ENCODE results near the gene COMP.

COMP gene

DNA sequence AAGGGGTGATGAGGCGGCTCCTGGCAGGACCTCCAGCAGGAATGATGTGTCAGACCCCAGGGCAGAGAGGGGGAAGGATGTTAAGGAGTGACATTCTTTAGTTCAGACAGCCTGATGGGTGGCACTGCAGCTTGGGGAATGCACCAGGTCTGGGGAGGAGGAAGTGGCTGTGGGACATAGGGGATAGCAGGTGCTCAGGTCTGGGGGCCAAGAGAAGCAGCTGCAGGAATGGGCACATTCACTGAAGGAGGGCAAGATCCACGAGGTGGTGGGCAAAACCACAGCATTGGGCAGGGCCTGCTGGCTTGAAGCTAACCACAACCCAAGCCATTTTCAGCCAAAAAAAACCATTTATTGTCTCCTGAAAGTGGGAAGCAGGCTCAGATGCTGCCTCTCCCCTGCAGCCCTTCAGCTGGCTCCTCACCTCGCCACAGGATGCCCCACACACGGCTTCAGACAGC is 26.5 kb downstream of the COMP start:
- Histone ChIP-seq H3K4me3 (peak overlapping the region; percentile 43), H3K27ac (peak overlapping the region; percentile 92), H3K4me1 (peaks cover 84% of the 10 kb centered on the region), H3K4me2 (peak overlapping the region; percentile 92), H3K9me3 (no peaks in the 10 kb centered on the region), H4K20me1 (peaks cover 17% of the 10 kb centered on the region; the same call in 1 of the 2 replicates), H3K36me3 (peaks cover 10% of the 10 kb centered on the region; the same call in 1 of the 2 replicates), H3K27me3 (no peaks in the 10 kb centered on the region), H3K9ac (peak overlapping the region; percentile 75)
- TF ChIP-seq Cebpa-rat (IDR thresholded peaks at IDR 0.05): no peak

DNA sequence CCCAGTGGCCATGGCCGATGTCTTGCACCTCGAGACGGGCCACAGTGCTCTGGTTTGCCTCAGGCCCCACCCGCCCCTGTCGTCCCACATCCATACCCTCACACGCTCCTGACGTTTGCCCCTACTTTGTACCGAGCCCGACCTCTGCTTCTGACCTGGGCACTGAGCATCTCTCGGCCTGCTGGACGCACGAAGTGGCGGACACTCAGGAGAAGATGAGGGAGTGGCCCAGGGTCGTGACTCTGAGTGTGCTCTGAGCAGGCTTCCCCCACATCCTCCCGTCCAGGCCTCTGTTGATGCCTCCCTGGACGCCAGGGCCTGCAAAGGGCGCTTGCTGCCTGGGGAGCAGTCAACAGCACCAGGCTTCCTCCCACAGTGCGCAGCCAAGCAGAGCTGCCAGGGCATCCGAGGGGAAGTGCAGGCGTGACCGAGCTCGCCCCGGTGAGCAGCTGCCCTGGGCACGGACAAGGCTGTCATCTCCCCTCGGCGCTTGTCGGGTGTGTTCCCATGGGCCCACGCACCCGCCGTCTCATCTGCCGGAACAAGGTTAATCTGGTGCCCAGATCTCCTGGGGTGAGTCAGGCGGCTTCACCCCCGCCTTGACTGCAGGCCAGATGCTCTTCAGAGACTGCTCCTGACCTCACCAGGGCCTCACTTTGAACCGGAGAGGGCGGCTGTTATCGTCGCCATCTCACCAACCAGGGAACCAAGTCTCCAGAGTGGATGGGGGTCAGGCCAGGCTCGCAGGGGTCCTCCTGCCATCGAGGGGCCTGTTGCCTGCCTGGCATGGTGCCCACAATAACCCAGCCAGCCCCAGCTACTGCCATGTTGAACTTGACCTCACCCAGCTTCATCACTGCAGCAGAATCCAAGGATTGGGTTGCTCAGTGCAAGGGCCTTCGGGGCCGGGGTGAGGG is 27.2 kb downstream of the COMP start:
- H3K4me1 ChIP-seq: peaks cover 90% of the 10 kb centered on the region
- H3K27me3 ChIP-seq: no peaks in the 10 kb centered on the region
- H3K9ac ChIP-seq: peak overlapping the region; percentile 75
- H3K27ac ChIP-seq: peak overlapping the region; percentile 92
- H3K4me2 ChIP-seq: peak overlapping the region; percentile 92
- H3K4me3 ChIP-seq: peak overlapping the region; percentile 43
- no peaks in the 10 kb centered on the region for H3K9me3 ChIP-seq
- TF ChIP-seq Cebpa-rat (IDR thresholded peaks at IDR 0.05): no peak
- peaks cover 17% of the 10 kb centered on the region; the same call in 1 of the 2 replicates for H4K20me1 ChIP-seq
- peaks cover 3% of the 10 kb centered on the region; the same call in 1 of the 2 replicates for H3K36me3 ChIP-seq

DNA sequence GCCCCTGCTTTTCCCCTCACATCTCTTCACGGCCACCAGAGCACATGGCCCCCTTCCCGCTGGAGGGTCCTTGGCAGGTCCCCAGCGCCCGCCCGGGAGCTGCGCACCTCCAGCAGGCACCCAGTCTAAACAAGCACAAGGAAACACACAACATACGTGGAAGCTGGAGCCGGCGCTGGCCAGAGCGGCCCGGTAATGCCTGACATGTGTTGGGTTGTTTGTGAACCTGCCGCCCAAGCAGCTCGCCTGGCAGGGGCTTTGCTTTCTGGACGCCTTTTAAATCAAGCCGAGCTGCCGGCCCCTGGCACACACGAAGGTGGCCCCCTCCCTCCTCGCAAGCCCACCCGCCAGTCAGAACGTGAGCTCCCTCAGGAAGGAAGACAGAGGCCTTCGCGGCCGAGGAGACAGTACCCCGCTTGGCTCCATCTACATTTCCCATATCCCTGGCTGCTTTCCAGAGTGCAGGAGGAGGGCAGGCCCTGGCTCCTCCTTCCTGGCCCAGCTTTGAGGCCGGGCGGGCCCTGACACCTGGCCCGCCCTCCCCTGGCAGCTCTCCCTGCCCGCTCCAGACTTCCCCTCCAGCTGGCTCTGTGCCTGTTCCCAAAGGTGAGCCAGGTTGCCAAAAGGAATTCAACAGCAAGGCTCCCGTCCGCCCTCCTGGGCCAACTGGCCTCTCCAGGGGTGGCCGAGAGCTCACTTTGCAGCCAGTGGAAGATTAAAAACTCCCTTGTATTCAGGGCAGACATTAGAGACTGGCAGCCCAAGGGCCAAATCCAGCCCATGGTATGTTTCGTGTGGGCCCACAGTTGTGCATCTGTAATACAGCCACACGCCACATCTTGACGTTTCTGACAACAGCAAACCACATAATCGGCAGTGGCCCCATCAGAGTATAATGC is 28.7 kb downstream of the COMP start:
- TF ChIP-seq Cebpa-rat (IDR thresholded peaks at IDR 0.05): no peak
- peaks cover 90% of the 10 kb centered on the region for H3K4me1 ChIP-seq
- no peaks in the 10 kb centered on the region for H3K27me3 ChIP-seq
- H3K9me3 ChIP-seq: no peaks in the 10 kb centered on the region
- no peak overlapping the region for H3K4me3 ChIP-seq
- H3K4me2 ChIP-seq: peak overlapping the region; percentile 92
- peak overlapping the region; percentile 60 for H3K9ac ChIP-seq
- peaks cover 17% of the 10 kb centered on the region; the same call in 1 of the 2 replicates for H4K20me1 ChIP-seq
- H3K27ac ChIP-seq: peak overlapping the region; percentile 92
- peaks cover 1% of the 10 kb centered on the region for H3K36me3 ChIP-seq

DNA sequence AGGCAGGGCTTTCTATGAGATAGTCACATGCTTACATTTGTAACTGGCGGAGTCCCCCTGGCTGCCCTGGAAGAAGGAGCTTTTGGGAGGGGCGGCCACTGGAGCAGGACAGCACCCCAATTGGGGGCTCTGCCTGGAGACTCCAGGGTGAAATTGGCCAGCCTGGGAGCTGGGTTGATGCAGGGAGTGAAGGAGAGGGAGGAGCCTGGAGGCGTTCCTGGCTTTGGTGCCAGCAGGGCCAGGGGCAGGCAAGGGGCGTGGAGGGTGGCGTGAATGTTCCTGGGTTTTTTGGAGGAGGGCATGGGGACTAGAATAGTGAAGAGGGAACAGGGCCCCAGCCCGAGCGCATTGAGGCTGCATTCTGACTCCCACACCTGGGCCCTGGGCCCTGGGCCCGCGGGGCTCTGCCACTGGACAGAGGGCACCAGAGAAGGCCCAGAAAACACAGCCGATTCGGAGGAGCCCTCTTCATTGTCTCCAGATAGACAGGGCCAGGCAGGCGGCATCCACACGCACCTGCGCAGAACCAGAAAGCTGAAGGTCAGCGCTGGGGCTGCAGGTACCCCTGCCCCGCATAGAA is 29.5 kb downstream of the COMP start:
- Histone ChIP-seq H3K4me3 (no peak overlapping the region), H3K27ac (peak overlapping the region; percentile 92), H3K9ac (peak overlapping the region; percentile 60), H3K4me1 (peaks cover 93% of the 10 kb centered on the region), H3K36me3 (peaks cover 9% of the 10 kb centered on the region), H3K9me3 (no peaks in the 10 kb centered on the region), H3K4me2 (peak overlapping the region; percentile 92), H3K27me3 (no peaks in the 10 kb centered on the region), H4K20me1 (peaks cover 17% of the 10 kb centered on the region; the same call in 1 of the 2 replicates)
- TF ChIP-seq Cebpa-rat (IDR thresholded peaks at IDR 0.05): no peak

DNA sequence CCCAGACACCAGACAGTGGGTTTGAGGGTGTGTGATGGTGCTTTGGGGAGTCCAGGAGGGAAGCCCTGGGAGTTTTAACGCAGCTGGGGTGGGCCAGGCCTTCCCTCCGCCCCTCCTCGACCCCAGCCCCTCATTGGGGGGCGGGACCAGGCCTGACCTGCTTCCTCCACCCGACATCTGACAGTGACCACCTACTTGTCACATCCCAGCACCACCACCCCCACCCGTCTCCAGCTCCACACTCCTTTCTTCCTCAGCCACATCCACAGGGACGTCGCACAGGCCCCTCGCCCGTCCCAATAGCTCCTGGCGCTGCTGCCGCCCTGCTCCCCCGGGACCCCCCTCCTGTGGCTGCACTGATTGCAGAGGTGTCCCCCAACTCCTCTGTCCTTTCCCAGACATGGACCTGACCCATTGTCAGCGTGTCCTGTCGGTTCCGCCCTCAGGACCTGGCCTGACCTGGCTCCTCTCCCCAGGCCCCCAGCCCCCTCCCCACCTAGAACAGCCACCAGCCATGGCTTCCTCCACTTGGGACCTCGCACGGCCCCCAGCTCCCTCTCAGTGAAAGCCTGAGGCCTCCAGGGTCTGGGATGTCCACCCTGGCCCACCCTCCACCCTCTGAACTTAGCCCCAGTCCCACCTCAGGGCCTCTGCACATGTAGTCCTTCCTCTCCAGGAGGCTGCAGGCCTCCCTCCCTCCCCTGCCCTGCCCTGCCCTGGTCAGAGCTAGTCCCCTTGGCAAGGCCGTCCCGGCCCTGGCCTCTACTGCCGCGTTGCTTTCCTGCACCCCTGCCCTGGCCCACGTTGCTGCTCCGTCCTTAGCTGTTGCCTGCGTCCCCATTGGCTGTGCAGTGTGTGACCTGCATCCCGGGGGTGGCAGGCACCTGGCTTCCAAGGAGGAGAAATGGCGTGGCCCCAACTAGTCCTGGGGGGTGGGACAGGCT is 30.4 kb downstream of the COMP start:
- H3K4me3 ChIP-seq: no peak overlapping the region
- H4K20me1 ChIP-seq: peaks cover 17% of the 10 kb centered on the region; the same call in 1 of the 2 replicates
- no peaks in the 10 kb centered on the region for H3K27me3 ChIP-seq
- H3K9ac ChIP-seq: no peak overlapping the region
- H3K9me3 ChIP-seq: no peaks in the 10 kb centered on the region
- H3K4me1 ChIP-seq: peaks cover 85% of the 10 kb centered on the region
- peaks cover 12% of the 10 kb centered on the region for H3K36me3 ChIP-seq
- H3K4me2 ChIP-seq: peak overlapping the region; percentile 92
- TF ChIP-seq Cebpa-rat (IDR thresholded peaks at IDR 0.05): no peak
- 0 out of 2 replicates have a peak overlapping the region, but pooled peaks have one; percentile 26 for H3K27ac ChIP-seq

DNA sequence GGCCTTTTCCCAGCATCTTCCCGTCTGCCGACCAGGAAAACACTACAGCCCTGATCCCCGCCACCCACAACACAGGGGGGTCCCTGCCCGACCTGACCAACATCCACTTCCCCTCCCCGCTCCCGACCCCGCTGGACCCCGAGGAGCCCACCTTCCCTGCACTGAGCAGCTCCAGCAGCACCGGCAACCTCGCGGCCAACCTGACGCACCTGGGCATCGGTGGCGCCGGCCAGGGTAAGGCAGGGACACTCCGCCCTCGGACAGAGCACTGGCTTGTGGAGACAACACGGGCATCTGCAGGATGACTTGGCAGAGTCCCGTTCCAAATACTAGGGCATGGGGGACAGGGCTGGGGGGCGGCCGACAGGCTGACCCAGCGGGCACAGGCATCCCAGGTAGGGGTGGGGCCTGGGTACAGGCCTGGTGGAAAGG is 31.1 kb downstream of the COMP start:
- no peak overlapping the region for H3K4me3 ChIP-seq

DNA sequence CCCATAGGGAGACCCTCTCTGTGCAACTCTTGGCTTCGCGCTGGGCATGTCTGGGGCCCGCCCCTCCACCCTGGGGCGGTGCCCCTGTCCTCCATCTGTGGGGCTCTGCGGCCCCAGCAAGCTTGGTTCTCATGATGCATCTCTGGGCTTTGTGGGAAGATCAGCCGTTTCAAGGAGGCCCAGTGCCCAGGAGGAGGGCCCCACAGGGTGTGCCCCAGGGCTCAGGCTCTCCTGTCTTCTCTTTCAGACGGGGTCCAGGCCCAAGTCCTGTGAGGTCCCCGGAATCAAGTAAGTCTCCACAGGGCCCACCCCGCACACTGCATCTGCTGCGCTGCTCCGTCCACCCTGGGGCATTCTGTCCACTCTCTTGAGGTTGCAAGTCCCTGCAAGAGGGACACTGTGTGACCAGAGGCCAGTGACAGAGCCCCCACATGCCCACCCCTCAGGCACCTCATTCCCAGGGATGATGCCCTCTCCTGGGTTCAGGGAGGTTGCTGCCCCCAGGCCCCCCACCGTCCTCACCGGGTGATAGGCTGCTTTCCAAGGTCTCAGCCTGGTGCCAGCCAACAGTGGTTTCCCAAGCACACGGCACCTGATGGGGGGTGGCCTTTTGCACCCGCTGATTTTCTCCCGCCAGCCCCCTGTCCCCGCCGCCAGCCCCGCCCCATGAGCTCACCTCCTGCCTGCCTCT is 31.7 kb downstream of the COMP start:
- no peak overlapping the region for H3K27ac ChIP-seq
- H4K20me1 ChIP-seq: peaks cover 7% of the 10 kb centered on the region; the same call in 1 of the 2 replicates
- H3K27me3 ChIP-seq: no peaks in the 10 kb centered on the region
- H3K36me3 ChIP-seq: peaks cover 12% of the 10 kb centered on the region
- peaks cover 73% of the 10 kb centered on the region for H3K4me1 ChIP-seq
- no peaks in the 10 kb centered on the region for H3K9me3 ChIP-seq
- peak overlapping the region; percentile 69 for H3K4me2 ChIP-seq
- H3K9ac ChIP-seq: no peak overlapping the region
- H3K4me3 ChIP-seq: no peak overlapping the region
- no peak for TF ChIP-seq Cebpa-rat (IDR thresholded peaks at IDR 0.05)

More for the DNA sequence above, 31.1 kb downstream of the COMP start:
- H4K20me1 ChIP-seq: peaks cover 12% of the 10 kb centered on the region; the same call in 1 of the 2 replicates
- H3K27me3 ChIP-seq: no peaks in the 10 kb centered on the region
- peak overlapping the region; percentile 92 for H3K4me2 ChIP-seq
- no peak overlapping the region for H3K27ac ChIP-seq
- no peak for TF ChIP-seq Cebpa-rat (IDR thresholded peaks at IDR 0.05)
- no peak overlapping the region for H3K9ac ChIP-seq
- peaks cover 12% of the 10 kb centered on the region for H3K36me3 ChIP-seq
- no peaks in the 10 kb centered on the region for H3K9me3 ChIP-seq
- peaks cover 78% of the 10 kb centered on the region for H3K4me1 ChIP-seq

DNA sequence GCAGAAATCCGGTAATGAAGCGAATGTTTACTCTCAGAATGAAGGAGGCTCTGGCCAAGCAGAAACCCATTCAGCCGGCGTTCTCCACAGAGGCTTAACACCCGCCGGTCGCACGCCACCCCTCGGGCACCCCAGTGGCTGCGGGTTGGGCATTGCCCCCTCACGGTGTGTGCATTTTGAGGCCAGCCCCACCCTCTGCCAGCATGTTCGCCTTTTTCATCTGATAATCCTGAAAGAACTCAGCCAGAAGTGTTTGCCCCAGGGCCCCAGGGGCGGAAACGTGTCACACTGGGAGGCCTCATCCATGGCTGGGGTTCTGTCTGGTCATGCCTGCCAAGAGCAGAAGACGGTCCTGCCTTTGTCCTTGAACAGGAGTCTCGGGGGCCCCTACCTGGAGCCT is 34.2 kb downstream of the COMP start:
- no peaks in the 10 kb centered on the region for H3K9me3 ChIP-seq
- no peak overlapping the region for H3K9ac ChIP-seq
- H3K27ac ChIP-seq: no peak overlapping the region
- H3K27me3 ChIP-seq: no peaks in the 10 kb centered on the region
- H3K4me2 ChIP-seq: peak overlapping the region; percentile 4; the same call in 1 of the 2 replicates
- peaks cover 47% of the 10 kb centered on the region for H3K4me1 ChIP-seq
- H4K20me1 ChIP-seq: no peaks in the 10 kb centered on the region
- peaks cover 33% of the 10 kb centered on the region for H3K36me3 ChIP-seq
- no peak for TF ChIP-seq Cebpa-rat (IDR thresholded peaks at IDR 0.05)
- no peak overlapping the region for H3K4me3 ChIP-seq
